Chondrocyte (in vitro differentiated cells): ENCODE measurements around the gene NRXN3. TPM values are rescaled to one million over a fixed set of nuclear protein-coding genes. Genes with fewer than 3 reads are reported as not detected.
A peak's percentile ranks its signal among the peaks of the same experiment; 100 is the strongest.

ENCODE experiments used
- DNase-seq: peaks from one replicate; pipeline ENCODE4 v3.0.0; 2021; ENCODE audit warnings: mixed read lengths, low spot score
- H3K27ac Mint-ChIP-seq: one replicate; pipeline ENCODE4 v1.8.0; 2021; ENCODE audit warnings: mild to moderate bottlenecking, moderate library complexity, mixed read lengths; ENCODE audit not compliant: unreplicated experiment
- H3K27me3 Mint-ChIP-seq: 2 replicates; pipeline ENCODE4 v1.8.0; 2021; ENCODE audit warnings: low read depth, mixed read lengths
- H3K36me3 Mint-ChIP-seq: 2 replicates; pipeline ENCODE4 v1.8.0; 2021; ENCODE audit warnings: low read depth, mixed read lengths
- H3K4me1 Mint-ChIP-seq: 2 replicates; pipeline ENCODE4 v1.8.0; 2021; ENCODE audit warnings: low read depth, mild to moderate bottlenecking, mixed read lengths
- H3K4me3 Mint-ChIP-seq: one replicate; pipeline ENCODE4 v1.8.0; 2021; ENCODE audit warnings: mild to moderate bottlenecking, moderate library complexity, mixed read lengths; ENCODE audit not compliant: unreplicated experiment
- H3K9me3 Mint-ChIP-seq: 2 replicates; pipeline ENCODE4 v1.8.0; 2021; ENCODE audit warnings: low read depth, mixed read lengths
- total RNA-seq: library from RNA; stranded (reverse); gene quantifications from 3 replicates; pipeline ENCODE4 v1.2.1, GENCODE V29; 2021
- TF ChIP-seq, protein P1 (sequence below): fragments of 200-600 bp; sonication (generic); IDR thresholded peaks from 2 replicates; pipeline ENCODE4 v1.5.0; 2021; ENCODE audit warnings: antibody characterized with exemption, mild to moderate bottlenecking, moderate library complexity

Gene NRXN3
- total RNA-seq, 1 donor from 2014 or later, result 7.9 TPM

DNA sequence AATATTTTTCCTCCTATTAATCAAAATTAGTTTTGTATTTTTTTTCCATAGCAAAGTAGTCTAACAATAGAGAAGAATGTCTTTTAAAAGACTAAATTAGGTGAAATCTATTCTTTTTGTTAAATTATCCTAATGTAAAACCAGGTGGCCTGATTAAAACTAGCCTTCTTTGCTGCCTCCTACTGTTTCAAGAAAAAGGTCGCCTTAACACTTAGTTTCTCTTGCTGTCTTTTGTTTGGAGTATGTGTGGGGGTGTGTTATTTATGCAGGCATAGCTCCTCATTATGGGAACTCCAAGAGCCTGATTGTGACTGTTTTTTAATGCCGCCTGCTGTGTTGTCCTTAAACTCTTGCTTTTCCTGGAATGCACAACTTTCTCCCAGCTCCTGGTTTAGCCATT, 1185.9 kb downstream of the NRXN3 start:
- Mint-ChIP-seq H3K4me3 (no peak overlapping the region), H3K27ac (no peak overlapping the region), H3K27me3 (no peaks in the 10 kb centered on the region), H3K9me3 (no peaks in the 10 kb centered on the region), H3K36me3 (peaks cover 2% of the 10 kb centered on the region), H3K4me1 (peaks cover 3% of the 10 kb centered on the region)
- TF ChIP-seq, protein P1, sequence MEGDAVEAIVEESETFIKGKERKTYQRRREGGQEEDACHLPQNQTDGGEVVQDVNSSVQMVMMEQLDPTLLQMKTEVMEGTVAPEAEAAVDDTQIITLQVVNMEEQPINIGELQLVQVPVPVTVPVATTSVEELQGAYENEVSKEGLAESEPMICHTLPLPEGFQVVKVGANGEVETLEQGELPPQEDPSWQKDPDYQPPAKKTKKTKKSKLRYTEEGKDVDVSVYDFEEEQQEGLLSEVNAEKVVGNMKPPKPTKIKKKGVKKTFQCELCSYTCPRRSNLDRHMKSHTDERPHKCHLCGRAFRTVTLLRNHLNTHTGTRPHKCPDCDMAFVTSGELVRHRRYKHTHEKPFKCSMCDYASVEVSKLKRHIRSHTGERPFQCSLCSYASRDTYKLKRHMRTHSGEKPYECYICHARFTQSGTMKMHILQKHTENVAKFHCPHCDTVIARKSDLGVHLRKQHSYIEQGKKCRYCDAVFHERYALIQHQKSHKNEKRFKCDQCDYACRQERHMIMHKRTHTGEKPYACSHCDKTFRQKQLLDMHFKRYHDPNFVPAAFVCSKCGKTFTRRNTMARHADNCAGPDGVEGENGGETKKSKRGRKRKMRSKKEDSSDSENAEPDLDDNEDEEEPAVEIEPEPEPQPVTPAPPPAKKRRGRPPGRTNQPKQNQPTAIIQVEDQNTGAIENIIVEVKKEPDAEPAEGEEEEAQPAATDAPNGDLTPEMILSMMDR, result peak; percentile 57
- DNase-seq, result no peak

DNA sequence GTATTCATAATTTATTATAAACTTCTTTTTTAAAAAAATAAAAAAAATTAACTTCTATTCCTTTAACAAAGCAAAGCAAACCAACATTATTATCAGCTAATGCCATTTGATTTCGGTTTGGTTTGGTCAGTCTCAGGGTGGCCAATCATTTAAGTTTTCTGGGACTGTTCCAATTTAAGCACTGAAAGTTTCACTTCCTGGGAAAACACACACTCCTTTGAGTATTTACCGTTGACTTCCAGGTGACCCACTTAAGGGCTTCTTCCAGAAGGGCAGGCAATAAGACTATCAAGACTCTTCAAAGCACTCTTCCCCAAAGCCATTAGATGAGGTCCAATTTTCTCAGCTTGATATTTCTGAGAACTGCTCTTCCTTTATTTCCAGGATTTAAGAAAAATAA, 1187.1 kb downstream of the NRXN3 start:
- Mint-ChIP-seq H3K27ac (no peak overlapping the region), H3K36me3 (peaks cover 2% of the 10 kb centered on the region), H3K27me3 (no peaks in the 10 kb centered on the region), H3K4me1 (no peaks in the 10 kb centered on the region), H3K9me3 (no peaks in the 10 kb centered on the region), H3K4me3 (no peak overlapping the region)
- TF ChIP-seq, protein P1, result no peak
- no peak for DNase-seq

DNA sequence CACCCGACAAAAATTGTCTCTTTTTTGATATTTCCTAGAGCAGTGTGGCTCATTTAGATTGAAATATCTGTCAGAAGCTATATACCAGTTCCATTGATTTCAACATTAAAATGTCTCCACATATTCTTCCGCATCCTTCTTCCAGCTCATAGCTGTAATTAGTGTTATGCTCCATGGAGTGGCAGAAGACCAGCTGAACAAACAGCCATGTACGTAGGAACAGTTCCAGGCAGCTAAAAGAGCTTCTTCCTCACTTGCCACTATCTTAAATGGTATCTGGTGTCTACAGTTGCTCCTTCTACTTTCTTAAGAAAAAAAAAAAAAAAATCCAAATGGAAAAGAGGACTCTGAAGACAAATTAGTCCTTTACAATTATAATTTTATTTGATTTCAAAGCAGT, 1193.1 kb downstream of the NRXN3 start:
- Mint-ChIP-seq H3K9me3 (no peaks in the 10 kb centered on the region), H3K27ac (no peak overlapping the region), H3K36me3 (no peaks in the 10 kb centered on the region), H3K4me1 (no peaks in the 10 kb centered on the region), H3K4me3 (no peak overlapping the region), H3K27me3 (no peaks in the 10 kb centered on the region)
- TF ChIP-seq, protein P1, result no peak
- DNase-seq, result no peak

DNA sequence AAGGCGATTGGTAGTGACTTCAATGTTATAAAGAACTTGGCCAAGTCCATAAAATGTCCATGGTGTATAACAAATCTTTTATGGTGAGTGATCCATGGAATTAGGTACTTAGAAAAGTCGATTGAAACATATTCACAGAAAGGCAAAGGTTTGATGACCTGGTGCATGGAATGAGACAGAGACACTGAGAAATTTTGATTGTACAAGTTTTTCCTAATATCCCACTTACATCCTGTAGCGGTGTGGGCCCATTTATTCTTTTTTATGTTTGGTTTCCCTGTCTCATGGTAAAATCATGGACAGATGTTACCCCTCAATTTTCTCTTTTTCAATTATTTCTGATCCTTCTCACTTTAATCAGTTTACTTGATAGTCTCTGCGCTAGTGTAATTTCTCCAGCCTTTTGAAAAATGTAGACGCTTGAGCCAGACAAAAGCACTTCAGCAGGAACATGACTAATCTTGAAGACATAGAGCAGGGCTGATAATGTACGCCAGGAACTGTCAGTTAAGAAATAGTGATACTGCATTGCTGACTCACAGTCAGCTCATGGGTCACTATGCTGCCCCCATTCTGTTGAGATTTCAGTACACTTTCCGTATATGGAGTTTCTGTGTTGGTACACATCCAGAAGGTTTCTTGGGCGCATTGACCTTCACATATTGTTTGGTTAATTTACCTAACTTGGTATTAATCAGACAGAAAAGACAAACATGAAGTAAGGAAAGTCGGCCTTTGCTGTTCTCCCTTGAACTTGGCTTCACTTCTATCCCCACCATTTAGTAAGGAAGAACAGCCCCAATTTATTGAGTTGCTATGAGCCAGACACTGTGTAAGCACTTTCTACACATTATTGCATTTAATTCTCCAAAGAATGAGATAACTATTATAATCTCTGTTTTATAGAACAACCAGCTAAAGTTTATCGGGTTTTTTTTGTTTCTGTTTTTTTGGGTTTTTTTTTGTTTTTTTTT, 1199.5 kb downstream of the NRXN3 start:
- Mint-ChIP-seq H3K36me3 (no peaks in the 10 kb centered on the region), H3K4me3 (no peak overlapping the region), H3K27me3 (no peaks in the 10 kb centered on the region), H3K27ac (peak overlapping the region; percentile 81), H3K4me1 (peaks cover 17% of the 10 kb centered on the region), H3K9me3 (peaks cover 8% of the 10 kb centered on the region)
- no peak for DNase-seq
- TF ChIP-seq, protein P1, result peak; percentile 57

DNA sequence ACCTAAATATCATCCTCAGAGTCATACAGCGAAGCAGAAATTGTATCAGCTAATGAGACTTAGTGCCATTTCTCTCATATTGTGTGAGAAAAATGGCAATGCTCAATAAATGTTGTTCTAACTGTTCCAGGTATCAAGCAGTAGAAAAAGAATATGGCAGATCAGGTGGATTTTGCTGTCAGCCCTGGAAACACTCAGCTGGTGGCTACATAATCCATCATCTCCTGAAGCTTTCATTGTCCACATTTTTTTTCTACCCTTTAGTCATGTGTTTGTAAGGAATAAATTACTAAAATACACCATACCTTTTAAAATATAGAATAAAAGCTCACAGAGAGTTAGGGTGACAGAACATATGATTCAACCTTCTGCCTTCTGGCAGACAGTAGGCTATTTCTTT, 1200.8 kb downstream of the NRXN3 start:
- no peak overlapping the region for H3K27ac Mint-ChIP-seq
- no peaks in the 10 kb centered on the region for H3K36me3 Mint-ChIP-seq
- peaks cover 8% of the 10 kb centered on the region for H3K9me3 Mint-ChIP-seq
- no peaks in the 10 kb centered on the region for H3K27me3 Mint-ChIP-seq
- TF ChIP-seq, protein P1, result no peak
- H3K4me3 Mint-ChIP-seq, result no peak overlapping the region
- H3K4me1 Mint-ChIP-seq, result peaks cover 20% of the 10 kb centered on the region
- no peak for DNase-seq
